Stimulated activated CD4-positive, alpha-beta T cell treated with anti-CD3 and anti-CD28 coated beads, TNF-alpha, amount 100 ng/mL, for 1 hour (primary cell): ENCODE results near the gene LCLAT1.
"Not testable (repeated sequence)": the region's sequence is repeated elsewhere in the genome, so short reads cannot be mapped to it uniquely, and the experiment has no call there.

Experiments used
- DNase-seq, 3 donors: peaks; one replicate each; pipeline ENCODE4 v3.0.0-alpha.2; 2020; ENCODE audit warnings: low read depth in 3 of 3, low spot score in 1 of 3

Gene LCLAT1

GRCh38 chr2:30453498-30453897, 6.5 kb downstream of the LCLAT1 start:
- no peak for DNase-seq

GRCh38 chr2:30454571-30454970, 7.5 kb downstream of the LCLAT1 start:
- no peak for DNase-seq

- no peak for DNase-seq
Observed at GRCh38 chr2:30455114-30455738, 8.2 kb downstream of the LCLAT1 start.

GRCh38 chr2:30456106-30456505, 9.1 kb downstream of the LCLAT1 start:
- no peak for DNase-seq

- DNase-seq: no peak
Observed at GRCh38 chr2:30456579-30456978, 9.5 kb downstream of the LCLAT1 start.

GRCh38 chr2:30457296-30457695, 10.2 kb downstream of the LCLAT1 start:
- DNase-seq: no peak

GRCh38 chr2:30459140-30459539, 12.1 kb downstream of the LCLAT1 start:
- DNase-seq: no peak

- no peak for DNase-seq
Observed at GRCh38 chr2:30462131-30462857, 15.2 kb downstream of the LCLAT1 start.

- DNase-seq: no peak
Observed at GRCh38 chr2:30463535-30463934, 16.5 kb downstream of the LCLAT1 start.

- DNase-seq: no peak
Observed at GRCh38 chr2:30464544-30465170, 17.6 kb downstream of the LCLAT1 start.

- no peak for DNase-seq
Observed at GRCh38 chr2:30465171-30465545, 18.1 kb downstream of the LCLAT1 start.

GRCh38 chr2:30466216-30466615, 19.2 kb downstream of the LCLAT1 start:
- no peak for DNase-seq

- DNase-seq: not testable (repeated sequence)
Observed at GRCh38 chr2:30467062-30467826, 20.2 kb downstream of the LCLAT1 start.

- no peak for DNase-seq
Observed at GRCh38 chr2:30470426-30470825, 23.4 kb downstream of the LCLAT1 start.

- no peak for DNase-seq
Observed at GRCh38 chr2:30472326-30472725, 25.3 kb downstream of the LCLAT1 start.

- no peak for DNase-seq
Observed at GRCh38 chr2:30475542-30475941, 28.5 kb downstream of the LCLAT1 start.

- no peak for DNase-seq
Observed at GRCh38 chr2:30476636-30477035, 29.6 kb downstream of the LCLAT1 start.

GRCh38 chr2:30480703-30481322, 33.8 kb downstream of the LCLAT1 start:
- no peak for DNase-seq

- no peak for DNase-seq
Observed at GRCh38 chr2:30481323-30481800, 34.3 kb downstream of the LCLAT1 start.

- no peak for DNase-seq
Observed at GRCh38 chr2:30482011-30482410, 35.0 kb downstream of the LCLAT1 start.

GRCh38 chr2:30484145-30484544, 37.1 kb downstream of the LCLAT1 start:
- DNase-seq: no peak
